Activated naive CD4-positive, alpha-beta T cell treated with anti-CD3 and anti-CD28 coated beads, Interleukin-2, amount 10 ng/mL, durations not matched to agents 5 hours and 36 hours (primary cell): ENCODE results near the gene ABCG5. TPM values are rescaled to one million over a fixed set of nuclear protein-coding genes. Genes with fewer than 3 reads are reported as not detected.

Experiments
- total RNA-seq, 2 experiments: library from RNA; stranded (reverse); gene quantifications; one replicate each; pipeline ENCODE4 v1.2.3, GENCODE V29; 2021

Gene ABCG5
- total RNA-seq, result not detected

GRCh38 chr2:43838560-43839267 lies at the start of gene ABCG5, which contains the start of gene ABCG8:
Gene ABCG5, minus strand, starts transcription at chr2:43838839. Its CDS starts 160 bp downstream, at chr2:43838679.
Gene ABCG8, plus strand, starts transcription at chr2:43838971. Its CDS starts 83 bp downstream, at chr2:43839054.

GRCh38 chr2:43773876-43774613 lies 64.6 kb downstream of the ABCG5 start, which contains the start of gene DYNC2LI1:
Gene DYNC2LI1, plus strand, starts transcription at chr2:43774039. Its CDS starts 100 bp downstream, at chr2:43774139.

Other genes starting within 250 kb of the ABCG5 start
- 10 to 100 TPM; 21.6 to 27.7 TPM for gene THADA, start 242.8 kb downstream of the ABCG5 start, total RNA-seq
- gene PLEKHH2, start 201.6 kb downstream of the ABCG5 start, total RNA-seq, result under 1 TPM; 0.53 to 0.58 TPM
- gene C1GALT1C1L, start 162.4 kb downstream of the ABCG5 start, total RNA-seq, result not detected
- 1 to 10 TPM; 2.6 to 3.1 TPM for gene DYNC2LI1, start 64.8 kb downstream of the ABCG5 start, total RNA-seq
- not detected for gene ABCG8, start 132 bp upstream of the ABCG5 start, total RNA-seq
- gene LRPPRC, start 157.2 kb upstream of the ABCG5 start, total RNA-seq, result 10 to 100 TPM; 71.3 to 73.2 TPM